HepG2 (cell line): Measurements from ENCODE around the gene SLC25A45. TPM values are rescaled to one million over a fixed set of nuclear protein-coding genes. Genes with fewer than 3 reads are reported as not detected.

Source experiments
- AKAP8 ChIP-seq: sonication (generic); formaldehyde crosslinking; IDR thresholded peaks from 2 replicates; pipeline ENCODE4 v1.5.1; 2020; ENCODE audit warnings: mild to moderate bottlenecking, missing genetic modification reagents
- ARID4A ChIP-seq: sonication (generic); formaldehyde crosslinking; IDR thresholded peaks from 2 replicates; pipeline ENCODE4 v1.5.0; 2020; ENCODE audit warnings: mild to moderate bottlenecking, missing genetic modification reagents, borderline replicate concordance
- DPF2 ChIP-seq: sonication (generic); formaldehyde crosslinking; IDR thresholded peaks from 2 replicates; pipeline ENCODE4 v1.4.0; 2020; ENCODE audit warnings: mild to moderate bottlenecking, low read depth, missing genetic modification reagents, borderline replicate concordance
- FOSL2 ChIP-seq: sonication (generic); formaldehyde crosslinking; IDR thresholded peaks from 2 replicates; pipeline ENCODE4 v1.4.0; 2020; ENCODE audit warnings: missing genetic modification reagents
- GRHL1 ChIP-seq: sonication (generic); formaldehyde crosslinking; conservative IDR thresholded peaks from 2 replicates; pipeline ENCODE4 v1.8.0; 2022; ENCODE audit warnings: missing genetic modification reagents
- HIC2 ChIP-seq: sonication (generic); formaldehyde crosslinking; IDR thresholded peaks from 2 replicates; pipeline ENCODE4 v1.9.0; 2022; ENCODE audit warnings: low read depth, missing genetic modification reagents
- JUND ChIP-seq: sonication (generic); formaldehyde crosslinking; IDR thresholded peaks from 2 replicates; pipeline ENCODE4 v1.8.0; 2022; ENCODE audit warnings: mild to moderate bottlenecking, missing genetic modification reagents
- KLF11 ChIP-seq: IDR thresholded peaks from 2 replicates; pipeline ENCODE4 v1.6.1; 2016; ENCODE audit warnings: missing compliant biosample characterization
- PTBP1 ChIP-seq: fragments of 200-400 bp; formaldehyde crosslinking; IDR thresholded peaks from 2 replicates; pipeline ENCODE4 v1.6.1; 2018; ENCODE audit warnings: low read length, low read depth; ENCODE audit not compliant: poor library complexity, severe bottlenecking
- SMARCC2 ChIP-seq: fragments of 450-650 bp; IDR thresholded peaks from 2 replicates; pipeline ENCODE4 v1.6.1; 2017; ENCODE audit warnings: antibody characterized with exemption, mild to moderate bottlenecking
- XRCC5 ChIP-seq: fragments of 200-400 bp; formaldehyde crosslinking; optimal IDR thresholded peaks from 2 replicates; pipeline ENCODE3; 2017; ENCODE audit warnings: mild to moderate bottlenecking, low read length
- ZBTB2 ChIP-seq: sonication (generic); formaldehyde crosslinking; IDR thresholded peaks from 2 replicates; pipeline ENCODE4 v1.8.0; 2022; ENCODE audit warnings: low read depth, missing genetic modification reagents
- ZNF205 ChIP-seq: IDR thresholded peaks from 2 replicates; pipeline ENCODE4 v1.6.1; 2018; ENCODE audit warnings: missing biosample characterization, missing genetic modification reagents
- ZNF574 ChIP-seq: sonication (generic); formaldehyde crosslinking; IDR thresholded peaks from 2 replicates; pipeline ENCODE4 v1.4.0; 2020; ENCODE audit warnings: missing genetic modification reagents
- ZNF841 ChIP-seq: sonication (generic); formaldehyde crosslinking; IDR thresholded peaks from 2 replicates; pipeline ENCODE4 v1.8.1; 2023; ENCODE audit warnings: missing genetic modification reagents, borderline replicate concordance
- ZNF891 ChIP-seq: sonication (generic); formaldehyde crosslinking; IDR thresholded peaks from 2 replicates; pipeline ENCODE4 v1.5.0; 2020; ENCODE audit warnings: mild to moderate bottlenecking, missing genetic modification reagents
- polyA plus RNA-seq, 8 experiments: library from polyadenylated mRNA; depleted of rRNA in 3 of 8; stranded (reverse) in 7 of 8; unstranded in 1 of 8; fragments of >200 nt; fragmentation: Illumina TruSeq in 4 of 8; extraction: Trizol in 4 of 8; gene quantifications; 2 replicates each; pipeline versions ENCODE4 v1.2.1 to v1.2.3, GENCODE V29; 2011 to 2016; ENCODE audit warnings: low read depth in 4 of 8, missing spikeins in 1 of 8, mixed read lengths in 1 of 8; ENCODE audit not compliant: insufficient read depth in 1 of 8
- total RNA-seq, 5 experiments: library from RNA; depleted of rRNA; stranded (reverse); fragments of >200 nt; fragmentation: Illumina TruSeq; extraction: Trizol; gene quantifications; 2 replicates each; pipeline ENCODE4 v1.2.3, GENCODE V29; 2016; ENCODE audit warnings: low read depth in 1 of 5

The SLC25A45 gene
- total and polyA plus RNA-seq, 2 of the 13 experiments (the other 11 are each of a cell fraction or from before 2014, with no cell fraction given): 1.2 to 3.4 TPM

- TF ChIP-seq ZNF574 (CRISPR knock-in tag): no peak
- TF ChIP-seq GRHL1: no peak
- TF ChIP-seq DPF2 (CRISPR knock-in tag): no peak
- 0 out of 2 replicates have a peak, but pooled peaks have one; percentile 34 for TF ChIP-seq KLF11 (CRISPR knock-in tag)
- TF ChIP-seq ZNF841 (CRISPR knock-in tag): no peak
- peak; percentile 43; the same call in 1 of the 2 replicates for TF ChIP-seq HIC2 (CRISPR knock-in tag)
- no peak for TF ChIP-seq FOSL2
- no peak for TF ChIP-seq SMARCC2
- TF ChIP-seq XRCC5: no peak
- TF ChIP-seq ZBTB2 (CRISPR knock-in tag): peak; percentile 30; the same call in 1 of the 2 replicates
- no peak for TF ChIP-seq AKAP8 (CRISPR knock-in tag)
- no peak for TF ChIP-seq PTBP1
- no peak for TF ChIP-seq ZNF205 (CRISPR knock-in tag)
- TF ChIP-seq ARID4A (CRISPR knock-in tag): peak; percentile 51; the same call in 1 of the 2 replicates
- no peak for TF ChIP-seq ZNF891 (CRISPR knock-in tag)
- no peak for TF ChIP-seq JUND
Measured at GRCh38 chr11:65354265-65355012, 28.0 kb downstream of the SLC25A45 start, which contains the start of gene TIGD3 (continued).
